Esophagus squamous epithelium (tissue), 5 donors: ENCODE results near the gene TNNT3. TPM values are rescaled to one million over a fixed set of nuclear protein-coding genes. Genes with fewer than 3 reads are reported as not detected.

Experiments
- DNase-seq: peaks from one replicate; lab custom pipeline; 2025; lab: John Stamatoyannopoulos, UW
- H3K27ac ChIP-seq, 4 donors: fragments of 200-600 bp; sonication (generic); one replicate each; pipeline ENCODE4 v1.5.1; 2016 to 2019; ENCODE audit warnings: mild to moderate bottlenecking in 1 of 4
- H3K27me3 ChIP-seq, 4 donors: fragments of 200-600 bp; sonication (generic); 1 replicate in 3 of 4; 2 replicates in 1 of 4; pipeline versions ENCODE4 v1.5.1 to v1.6.0; 2017 to 2021; ENCODE audit warnings: antibody characterized with exemption in 1 of 4
- H3K36me3 ChIP-seq, 3 donors: fragments of 200-600 bp; sonication (generic); one replicate each; pipeline ENCODE4 v1.5.1; 2016 to 2019
- H3K4me1 ChIP-seq, 3 donors: fragments of 200-600 bp; sonication (generic); one replicate each; pipeline ENCODE4 v1.5.1; 2017 to 2019
- H3K4me3 ChIP-seq, 4 donors: fragments of 200-600 bp; sonication (generic); 1 replicate in 3 of 4; 2 replicates in 1 of 4; pipeline ENCODE4 v1.5.1; 2016 to 2019; ENCODE audit warnings: mild to moderate bottlenecking in 2 of 4, moderate library complexity in 1 of 4
- H3K9me3 ChIP-seq, 3 donors: fragments of 200-600 bp; sonication (generic); one replicate each; pipeline ENCODE4 v1.5.1; 2016 to 2019
- CTCF ChIP-seq, 6 experiments: fragments of 450-650 bp in 4 of 6; fragments of 200-600 bp in 2 of 6; sonication (generic) in 2 of 6; IDR thresholded peaks; one replicate each; pipeline ENCODE4 v1.5.1; 2016 to 2019; ENCODE audit warnings: antibody characterized with exemption in 6 of 6, mild to moderate bottlenecking in 4 of 6, moderate library complexity in 4 of 6
- POLR2A ChIP-seq, 4 donors: fragments of 450-650 bp; IDR thresholded peaks; one replicate each; pipeline ENCODE4 v1.6.1; 2017; ENCODE audit warnings: antibody characterized with exemption in 4 of 4, mild to moderate bottlenecking in 4 of 4, moderate library complexity in 3 of 4
- WGBS, 2 donors: methylation state at CpG; one replicate each; pipeline ENCODE4 v1.1.5; 2018; 5-methylcytosine and 5-hydroxymethylcytosine counted together
- intact Hi-C: fragments of 100-400 bp; cut with DNase I; formaldehyde crosslinking; loops from one replicate; pipeline ENCODE4 v1.15.0; 2022
- total RNA-seq, 4 donors: library from RNA; depleted of rRNA; stranded (reverse); fragments of >200 nt; gene quantifications; one replicate each; pipeline ENCODE4 v1.1.0, GENCODE V29; 2016
- donor health status: DM: yes; HTN: yes; CAD: no.

TNNT3 gene
- total RNA-seq, 4 donors from 2014 or later = 0.76 to 3.1 (median 1.6) TPM; not detected in 1

GRCh38 chr11:1932105-1932480, 12.6 kb downstream of the TNNT3 start:
- DNase-seq = no peak
- Histone ChIP-seq H3K4me1 (peaks cover 0 to 31% (median 5%) of the 10 kb centered on the region in 3 donors), H3K27me3 (peaks cover 0 to 7% (median 0%) of the 10 kb centered on the region in 4 donors), H3K27ac (no peak overlapping the region), H3K4me3 (no peak overlapping the region), H3K36me3 (no peaks in the 10 kb centered on the region), H3K9me3 (no peaks in the 10 kb centered on the region)
- TF ChIP-seq POLR2A (IDR thresholded peaks at IDR 0.05) = no peak
- no peak for TF ChIP-seq CTCF (IDR thresholded peaks at IDR 0.05)
- 75 to 84% methylated on average over 5 to 7 of the region's 11 CpGs for WGBS, 2 donors
- intact Hi-C loops = no loop called here

- 93 to 94% methylated on average over 4 of the region's 4 CpGs for WGBS, 2 donors
These were observed 13.2 kb downstream of the TNNT3 start for GRCh38 chr11:1932681-1933080.

DNA sequence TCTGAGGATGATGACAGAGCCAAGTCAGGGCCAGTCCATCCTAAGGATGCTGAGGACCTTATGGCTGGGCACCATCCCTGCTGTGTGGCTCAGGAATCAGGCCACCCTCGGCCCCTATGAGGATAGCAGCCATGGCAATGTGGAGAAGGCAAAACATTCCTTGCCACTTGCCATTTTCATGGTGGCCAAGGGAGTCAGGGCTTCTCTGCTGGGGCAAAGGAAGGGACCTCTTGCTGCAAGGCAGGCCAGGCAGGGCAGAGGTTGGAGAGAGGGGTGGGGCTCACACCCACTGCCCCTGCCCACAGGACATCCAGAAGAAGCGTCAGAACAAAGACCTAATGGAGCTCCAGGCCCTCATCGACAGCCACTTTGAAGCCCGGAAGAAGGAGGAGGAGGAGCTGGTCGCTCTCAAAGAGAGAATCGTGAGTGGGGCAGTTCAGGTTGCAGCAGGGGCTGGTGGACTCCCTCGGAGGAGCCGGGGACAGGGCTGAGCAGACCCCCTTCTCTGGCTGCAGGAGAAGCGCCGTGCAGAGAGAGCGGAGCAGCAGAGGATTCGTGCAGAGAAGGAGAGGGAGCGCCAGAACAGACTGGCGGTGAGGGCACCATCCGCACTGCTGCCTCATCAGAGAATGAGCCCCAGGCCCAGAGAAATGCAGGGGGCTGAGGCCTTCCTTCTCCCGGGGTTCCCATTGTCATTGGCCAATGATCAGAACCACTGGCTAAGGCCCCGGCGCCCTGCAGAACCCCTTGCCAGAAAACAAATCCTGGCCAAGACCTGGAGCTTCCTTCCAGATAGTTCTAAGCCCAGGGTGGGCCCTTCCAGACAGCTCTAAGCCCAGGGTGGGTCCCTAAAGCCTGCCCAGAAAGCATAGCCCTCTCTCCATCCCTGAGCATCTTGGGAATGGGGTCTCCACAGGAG, 14.2 kb downstream of the TNNT3 start:
- H3K4me3 ChIP-seq = no peak overlapping the region
- H3K27me3 ChIP-seq = peaks cover 0 to 21% (median 0%) of the 10 kb centered on the region in 4 donors
- H3K36me3 ChIP-seq = no peaks in the 10 kb centered on the region
- WGBS, 2 donors = 80% methylated on average over 7 to 13 of the region's 18 CpGs
- intact Hi-C loops = no loop called here
- H3K27ac ChIP-seq = no peak overlapping the region
- no peaks in the 10 kb centered on the region for H3K9me3 ChIP-seq
- H3K4me1 ChIP-seq = peaks cover 0 to 20% (median 0%) of the 10 kb centered on the region in 3 donors
- TF ChIP-seq POLR2A (IDR thresholded peaks at IDR 0.05) (no peak), CTCF (IDR thresholded peaks at IDR 0.05) (no peak)
- no peak for DNase-seq

More at GRCh38 chr11:1932681-1933080, 13.2 kb downstream of the TNNT3 start:
- DNase-seq = no peak
- no peak overlapping the region for H3K27ac ChIP-seq
- H3K4me3 ChIP-seq = no peak overlapping the region
- no peaks in the 10 kb centered on the region for H3K9me3 ChIP-seq
- TF ChIP-seq POLR2A (IDR thresholded peaks at IDR 0.05) (no peak), CTCF (IDR thresholded peaks at IDR 0.05) (no peak)
- intact Hi-C loops = no loop called here
- peaks cover 0 to 25% (median 5%) of the 10 kb centered on the region in 3 donors for H3K4me1 ChIP-seq
- peaks cover 0 to 13% (median 0%) of the 10 kb centered on the region in 4 donors for H3K27me3 ChIP-seq
- no peaks in the 10 kb centered on the region for H3K36me3 ChIP-seq

GRCh38 chr11:1934335-1935155, 15.0 kb downstream of the TNNT3 start:
- H3K4me1 ChIP-seq = peaks cover 0 to 26% (median 0%) of the 10 kb centered on the region in 3 donors
- intact Hi-C loops = no loop called here
- TF ChIP-seq POLR2A (IDR thresholded peaks at IDR 0.05) (no peak), CTCF (IDR thresholded peaks at IDR 0.05) (no peak)

More at GRCh38 chr11:1934335-1935155, 15.0 kb downstream of the TNNT3 start:
- H3K27me3 ChIP-seq = peaks cover 0 to 27% (median 0%) of the 10 kb centered on the region in 4 donors
- H3K9me3 ChIP-seq = no peaks in the 10 kb centered on the region
- no peak for DNase-seq
- H3K27ac ChIP-seq = no peak overlapping the region
- no peaks in the 10 kb centered on the region for H3K36me3 ChIP-seq
- no peak overlapping the region for H3K4me3 ChIP-seq
- 78 to 82% methylated on average over 4 to 6 of the region's 24 CpGs for WGBS, 2 donors
